ENCODE results near the gene TRIM36. TPM values are rescaled to one million over a fixed set of nuclear protein-coding genes. Genes with fewer than 3 reads are reported as not detected.

TRIM36 gene
- total RNA-seq, 4 donors from 2014 or later = 0.81 to 9.7 (median 2.7) TPM

GRCh38 chr5:115194676-115195075, 25.0 kb upstream of the TRIM36 start:
- no peak overlapping the region for H3K27ac ChIP-seq
- no peaks in the 10 kb centered on the region for H3K4me1 ChIP-seq
- no peak for ATAC-seq
- H3K4me3 ChIP-seq = no peak overlapping the region
- H3K27me3 ChIP-seq = no peaks in the 10 kb centered on the region
- H3K9me3 ChIP-seq = no peaks in the 10 kb centered on the region
- WGBS, 2 donors (ENCODE audit: low coverage in 1 of 2) = 75 to 87% methylated on average over 1 to 2 of the region's 2 CpGs
- H3K36me3 ChIP-seq = no peaks in the 10 kb centered on the region
- TF ChIP-seq EP300 (IDR thresholded peaks at IDR 0.05) (no peak), POLR2A (IDR thresholded peaks at IDR 0.05) (no peak), POLR2AphosphoS5 (IDR thresholded peaks at IDR 0.05) (no peak)
- TF ChIP-seq, protein P1, sequence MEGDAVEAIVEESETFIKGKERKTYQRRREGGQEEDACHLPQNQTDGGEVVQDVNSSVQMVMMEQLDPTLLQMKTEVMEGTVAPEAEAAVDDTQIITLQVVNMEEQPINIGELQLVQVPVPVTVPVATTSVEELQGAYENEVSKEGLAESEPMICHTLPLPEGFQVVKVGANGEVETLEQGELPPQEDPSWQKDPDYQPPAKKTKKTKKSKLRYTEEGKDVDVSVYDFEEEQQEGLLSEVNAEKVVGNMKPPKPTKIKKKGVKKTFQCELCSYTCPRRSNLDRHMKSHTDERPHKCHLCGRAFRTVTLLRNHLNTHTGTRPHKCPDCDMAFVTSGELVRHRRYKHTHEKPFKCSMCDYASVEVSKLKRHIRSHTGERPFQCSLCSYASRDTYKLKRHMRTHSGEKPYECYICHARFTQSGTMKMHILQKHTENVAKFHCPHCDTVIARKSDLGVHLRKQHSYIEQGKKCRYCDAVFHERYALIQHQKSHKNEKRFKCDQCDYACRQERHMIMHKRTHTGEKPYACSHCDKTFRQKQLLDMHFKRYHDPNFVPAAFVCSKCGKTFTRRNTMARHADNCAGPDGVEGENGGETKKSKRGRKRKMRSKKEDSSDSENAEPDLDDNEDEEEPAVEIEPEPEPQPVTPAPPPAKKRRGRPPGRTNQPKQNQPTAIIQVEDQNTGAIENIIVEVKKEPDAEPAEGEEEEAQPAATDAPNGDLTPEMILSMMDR (IDR thresholded peaks at IDR 0.05) = no peak

DNA sequence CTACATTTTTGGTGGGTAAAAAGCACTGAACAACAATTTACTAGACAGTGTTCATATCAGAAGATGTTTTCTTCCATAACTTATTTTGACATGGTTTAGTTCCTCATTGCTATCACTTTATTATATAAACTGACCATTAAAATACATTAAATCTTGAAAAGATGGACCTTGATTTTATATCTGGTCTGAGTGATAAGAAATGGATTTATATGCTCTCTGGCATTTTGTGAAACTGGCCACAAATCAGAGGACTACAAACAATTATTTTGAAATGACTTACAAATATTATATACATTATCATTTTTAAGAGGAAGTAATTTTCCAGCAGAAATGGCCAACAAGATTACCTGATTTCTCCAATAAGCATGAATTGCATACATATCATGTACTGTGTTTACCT, 23.6 kb upstream of the TRIM36 start:
- Histone ChIP-seq H3K27me3 (no peaks in the 10 kb centered on the region), H3K4me1 (no peaks in the 10 kb centered on the region), H3K4me3 (no peak overlapping the region), H3K36me3 (no peaks in the 10 kb centered on the region), H3K27ac (no peak overlapping the region), H3K9me3 (no peaks in the 10 kb centered on the region)
- no peak for ATAC-seq
- TF ChIP-seq, protein P1 (IDR thresholded peaks at IDR 0.05) = no peak
- TF ChIP-seq POLR2A (IDR thresholded peaks at IDR 0.05) = no peak
- TF ChIP-seq POLR2AphosphoS5 (IDR thresholded peaks at IDR 0.05) = no peak
- no peak for TF ChIP-seq EP300 (IDR thresholded peaks at IDR 0.05)

DNA sequence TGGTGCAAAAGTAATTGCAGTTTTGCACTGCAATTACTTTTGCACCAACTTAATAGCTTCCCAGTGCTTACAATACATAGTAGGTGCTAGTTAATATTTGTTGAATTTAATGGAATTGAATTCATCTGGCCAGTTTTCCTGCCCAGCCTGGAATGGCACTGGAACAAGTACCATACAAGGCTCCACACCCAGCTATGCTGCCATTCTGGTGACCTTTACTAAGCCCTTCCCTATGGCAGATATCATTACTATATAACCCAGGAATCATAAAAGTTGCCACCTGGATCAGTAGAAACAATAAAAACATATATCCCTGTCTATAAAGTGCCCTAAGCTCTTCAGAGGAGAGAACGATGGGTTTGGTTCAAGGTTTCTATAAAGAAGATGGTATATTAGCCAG, 22.4 kb upstream of the TRIM36 start:
- Histone ChIP-seq H3K27me3 (no peaks in the 10 kb centered on the region), H3K4me1 (no peaks in the 10 kb centered on the region), H3K9me3 (no peaks in the 10 kb centered on the region), H3K4me3 (no peak overlapping the region), H3K36me3 (no peaks in the 10 kb centered on the region), H3K27ac (no peak overlapping the region)
- ATAC-seq = no peak
- TF ChIP-seq POLR2A (IDR thresholded peaks at IDR 0.05) (no peak), EP300 (IDR thresholded peaks at IDR 0.05) (no peak), POLR2AphosphoS5 (IDR thresholded peaks at IDR 0.05) (no peak)
- TF ChIP-seq, protein P1 (IDR thresholded peaks at IDR 0.05) = no peak
- 100% methylated on average over 1 of the region's 1 CpG; no CpG with 5 or more reads in 1 of the 2 donors for WGBS, 2 donors (ENCODE audit: low coverage in 1 of 2)

GRCh38 chr5:115191474-115192031, 21.8 kb upstream of the TRIM36 start:
- TF ChIP-seq POLR2A (IDR thresholded peaks at IDR 0.05) (no peak), EP300 (IDR thresholded peaks at IDR 0.05) (no peak), POLR2AphosphoS5 (IDR thresholded peaks at IDR 0.05) (no peak)
- TF ChIP-seq, protein P1 (IDR thresholded peaks at IDR 0.05) = no peak
- no peak for ATAC-seq
- Histone ChIP-seq H3K9me3 (no peaks in the 10 kb centered on the region), H3K27ac (no peak overlapping the region), H3K4me3 (no peak overlapping the region), H3K27me3 (no peaks in the 10 kb centered on the region), H3K4me1 (no peaks in the 10 kb centered on the region), H3K36me3 (no peaks in the 10 kb centered on the region)
- 40 to 43% methylated on average over 8 of the region's 8 CpGs for WGBS, 2 donors (ENCODE audit: low coverage in 1 of 2)

DNA sequence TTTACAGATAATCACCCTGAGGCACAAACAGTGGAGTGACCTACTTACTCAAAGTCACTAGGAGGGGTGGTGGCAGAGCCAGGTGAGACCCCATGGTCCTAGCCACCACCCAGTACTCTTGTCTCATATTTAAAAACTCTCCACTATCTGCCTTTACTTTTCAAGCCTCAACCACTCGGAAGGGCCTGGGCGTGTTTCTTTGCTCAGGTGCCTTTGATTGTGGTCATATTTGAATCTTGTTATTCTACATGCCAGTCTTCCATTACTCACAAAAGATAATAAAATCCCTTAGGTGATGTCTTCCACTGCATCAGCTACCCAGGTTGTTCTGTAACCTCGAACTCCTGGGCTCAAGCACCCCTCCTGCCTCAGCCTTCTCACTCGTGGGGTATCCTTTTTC, 20.7 kb upstream of the TRIM36 start:
- H3K27me3 ChIP-seq = no peaks in the 10 kb centered on the region
- ATAC-seq = no peak
- TF ChIP-seq POLR2AphosphoS5 (IDR thresholded peaks at IDR 0.05) = no peak
- no peak for TF ChIP-seq EP300 (IDR thresholded peaks at IDR 0.05)
- TF ChIP-seq, protein P1 (IDR thresholded peaks at IDR 0.05) = no peak
- no peak for TF ChIP-seq POLR2A (IDR thresholded peaks at IDR 0.05)
- no peaks in the 10 kb centered on the region for H3K36me3 ChIP-seq
- no peak overlapping the region for H3K27ac ChIP-seq
- H3K9me3 ChIP-seq = no peaks in the 10 kb centered on the region
- WGBS, 2 donors (ENCODE audit: low coverage in 1 of 2) = 70 to 76% methylated on average over 2 to 4 of the region's 4 CpGs
- no peak overlapping the region for H3K4me3 ChIP-seq
- no peaks in the 10 kb centered on the region for H3K4me1 ChIP-seq
